Astrocyte of the spinal cord (primary cell): ENCODE results near the gene SNU13.
"Not testable (repeated sequence)": the region's sequence is repeated elsewhere in the genome, so short reads cannot be mapped to it uniquely, and the experiment has no call there.

Experiments used
- DNase-seq: peaks from one replicate; pipeline ENCODE4 v3.0.0; 2011; ENCODE audit warnings: low read depth, low spot score
- H3K4me3 ChIP-seq: 2 replicates; pipeline ENCODE4 v1.5.1; 2011; ENCODE audit warnings: low read depth, mild to moderate bottlenecking, low read length, moderate library complexity
- in situ Hi-C: cut with HindIII; loops from 2 replicates; pipeline ENCODE4 v1.10.0; 2017; ENCODE audit warnings: low sequenced_read_pairs
- TF ChIP-seq, protein P1 (sequence below): IDR thresholded peaks from 2 replicates; pipeline ENCODE4 v1.5.1; 2012; ENCODE audit warnings: low read depth, mild to moderate bottlenecking, low read length, inconsistent platforms

SNU13 gene

DNA sequence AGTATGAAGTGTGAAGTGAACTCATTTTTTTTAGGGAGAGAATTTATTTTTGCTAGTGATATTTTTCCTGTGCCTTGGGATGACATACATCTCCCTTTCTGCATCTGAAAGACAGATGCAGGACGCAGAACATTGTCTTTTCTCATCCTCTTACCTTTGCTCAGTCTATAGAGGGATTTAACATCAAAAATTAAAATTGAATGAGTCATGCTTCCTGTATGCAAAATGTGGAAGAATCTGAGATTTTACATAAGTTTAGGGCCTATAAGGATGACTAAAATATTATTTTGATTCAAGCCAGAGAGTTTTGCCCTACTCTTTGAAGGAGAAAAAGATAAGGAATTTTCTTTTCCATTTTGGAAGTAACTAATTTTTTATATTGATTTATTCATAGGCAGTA, 40.2 kb downstream of the SNU13 start:
- in situ Hi-C loops, result no loop called here
- DNase-seq, result no peak
- TF ChIP-seq, protein P1, sequence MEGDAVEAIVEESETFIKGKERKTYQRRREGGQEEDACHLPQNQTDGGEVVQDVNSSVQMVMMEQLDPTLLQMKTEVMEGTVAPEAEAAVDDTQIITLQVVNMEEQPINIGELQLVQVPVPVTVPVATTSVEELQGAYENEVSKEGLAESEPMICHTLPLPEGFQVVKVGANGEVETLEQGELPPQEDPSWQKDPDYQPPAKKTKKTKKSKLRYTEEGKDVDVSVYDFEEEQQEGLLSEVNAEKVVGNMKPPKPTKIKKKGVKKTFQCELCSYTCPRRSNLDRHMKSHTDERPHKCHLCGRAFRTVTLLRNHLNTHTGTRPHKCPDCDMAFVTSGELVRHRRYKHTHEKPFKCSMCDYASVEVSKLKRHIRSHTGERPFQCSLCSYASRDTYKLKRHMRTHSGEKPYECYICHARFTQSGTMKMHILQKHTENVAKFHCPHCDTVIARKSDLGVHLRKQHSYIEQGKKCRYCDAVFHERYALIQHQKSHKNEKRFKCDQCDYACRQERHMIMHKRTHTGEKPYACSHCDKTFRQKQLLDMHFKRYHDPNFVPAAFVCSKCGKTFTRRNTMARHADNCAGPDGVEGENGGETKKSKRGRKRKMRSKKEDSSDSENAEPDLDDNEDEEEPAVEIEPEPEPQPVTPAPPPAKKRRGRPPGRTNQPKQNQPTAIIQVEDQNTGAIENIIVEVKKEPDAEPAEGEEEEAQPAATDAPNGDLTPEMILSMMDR, result no peak
- H3K4me3 ChIP-seq, result no peak overlapping the region

DNA sequence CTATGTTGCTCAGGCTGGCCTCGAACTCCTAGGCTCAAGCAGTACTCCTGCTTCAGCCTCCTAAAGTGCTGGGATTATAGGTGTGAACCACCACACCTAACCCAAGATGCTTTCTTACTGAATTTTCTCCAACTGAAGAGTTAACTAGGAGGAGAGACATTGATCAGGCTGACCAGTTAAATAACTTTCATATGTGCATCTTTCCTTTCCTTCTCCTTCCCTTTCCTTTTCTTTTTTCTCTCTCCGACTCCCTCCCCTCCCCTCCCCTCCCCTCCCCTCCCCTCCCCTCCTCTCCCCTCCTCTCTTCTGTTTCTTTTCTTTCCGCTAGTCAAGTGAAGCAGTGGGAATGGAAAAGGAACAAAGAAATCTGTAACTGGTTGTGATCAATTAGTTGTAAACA, 40.9 kb downstream of the SNU13 start:
- TF ChIP-seq, protein P1, result no peak
- no peak for DNase-seq
- in situ Hi-C loops, result no loop called here
- no peak overlapping the region for H3K4me3 ChIP-seq

DNA sequence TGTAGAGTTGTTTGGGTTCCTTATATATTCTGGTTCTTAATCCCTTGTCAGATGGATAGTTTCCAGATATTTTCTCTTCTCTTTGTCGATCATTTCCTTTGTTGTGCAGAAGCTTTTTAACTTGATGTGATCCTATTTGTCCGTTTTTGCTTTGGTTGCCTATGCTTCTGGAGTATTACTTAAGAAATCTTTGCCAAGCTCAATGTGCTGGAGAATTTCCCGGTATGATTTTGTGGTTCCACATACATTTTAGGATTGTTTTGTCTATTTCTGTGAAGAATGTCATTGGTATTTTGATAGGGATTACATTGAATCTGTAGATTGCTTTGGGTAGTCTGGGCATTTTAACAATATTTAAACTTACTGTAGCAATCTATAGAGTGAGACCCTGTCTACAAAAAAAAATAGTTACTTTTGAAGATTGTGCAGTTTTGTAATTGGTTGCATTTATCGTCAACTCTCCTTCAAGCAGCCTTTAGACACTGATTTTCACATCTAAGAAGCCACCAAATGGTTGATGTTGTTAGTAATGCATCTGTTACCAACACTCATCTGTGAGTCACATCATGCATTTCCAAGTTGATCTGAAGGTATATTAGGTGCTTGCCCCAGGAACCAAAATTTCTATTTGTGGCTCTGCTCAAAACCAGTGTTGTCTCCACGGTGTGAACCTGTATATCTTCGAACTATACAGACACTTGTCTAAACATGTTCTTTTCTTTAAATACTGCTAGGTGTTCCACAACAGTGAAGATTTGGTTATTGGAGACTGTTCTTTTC, 46.1 kb downstream of the SNU13 start:
- no peak overlapping the region for H3K4me3 ChIP-seq
- TF ChIP-seq, protein P1, result no peak
- in situ Hi-C loops, result no loop called here
- no peak for DNase-seq

DNA sequence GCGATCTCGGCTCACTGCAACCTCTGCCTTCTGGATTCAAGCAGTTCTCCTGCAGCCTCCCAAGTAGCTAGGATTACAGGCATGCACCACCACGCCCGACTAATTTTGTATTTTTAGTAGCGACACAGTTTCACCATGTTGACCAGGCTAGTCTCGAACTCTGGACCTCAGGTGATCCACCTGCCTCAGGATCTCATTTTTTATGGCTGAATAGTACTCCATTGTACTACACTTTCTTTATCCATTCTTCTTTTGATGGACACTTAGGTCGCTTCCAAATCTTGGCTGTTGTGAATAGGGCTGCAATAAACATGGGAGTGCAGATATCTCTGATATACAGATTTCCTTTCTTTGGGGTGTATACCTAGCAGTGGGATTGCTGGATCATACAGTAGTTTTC, 46.8 kb downstream of the SNU13 start:
- no peak for DNase-seq
- H3K4me3 ChIP-seq, result no peak overlapping the region
- in situ Hi-C loops, result no loop called here
- TF ChIP-seq, protein P1, result no peak

DNA sequence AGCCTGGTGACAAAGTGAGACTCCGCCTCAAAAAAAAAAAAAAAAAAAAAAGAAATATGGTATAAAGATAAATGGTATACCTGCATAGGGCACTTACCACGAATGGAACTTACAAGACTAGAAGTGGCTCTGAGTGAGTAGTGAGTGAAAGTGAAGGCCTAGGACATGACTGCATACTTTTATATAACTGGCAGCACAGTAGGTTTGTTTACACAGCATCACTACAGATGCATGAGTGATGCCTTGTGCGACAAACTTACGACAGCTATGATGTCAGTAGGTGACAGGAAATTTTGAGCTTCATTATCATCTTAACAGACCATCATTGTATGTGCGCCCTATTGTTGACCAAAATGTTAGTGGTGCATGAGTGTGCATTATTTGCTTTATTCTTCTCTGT, 49.9 kb downstream of the SNU13 start:
- DNase-seq, result no peak
- TF ChIP-seq, protein P1, result no peak
- in situ Hi-C loops, result no loop called here

DNA sequence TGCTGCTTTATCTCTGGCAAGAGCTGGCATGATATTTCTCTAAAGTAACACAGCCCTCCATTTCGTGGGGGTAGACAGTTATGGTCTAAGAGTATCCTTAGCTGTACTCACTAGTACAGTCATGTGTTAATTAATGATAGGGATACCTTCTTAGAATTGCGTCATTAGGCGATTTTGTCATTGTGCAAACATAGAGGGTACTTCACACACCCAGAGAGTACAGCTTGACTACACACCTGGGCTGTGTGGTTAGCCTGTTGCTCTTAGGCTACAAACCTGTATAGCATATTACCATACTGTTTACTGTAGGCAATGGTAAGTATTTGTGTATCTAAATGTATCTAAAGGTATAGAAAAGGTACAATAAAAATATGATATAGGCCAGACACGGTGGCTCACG, 50.5 kb downstream of the SNU13 start:
- H3K4me3 ChIP-seq, result no peak overlapping the region
- no peak for DNase-seq
- TF ChIP-seq, protein P1, result no peak
- in situ Hi-C loops, result no loop called here

More for the DNA sequence above, 49.9 kb downstream of the SNU13 start:
- no peak overlapping the region for H3K4me3 ChIP-seq

DNA sequence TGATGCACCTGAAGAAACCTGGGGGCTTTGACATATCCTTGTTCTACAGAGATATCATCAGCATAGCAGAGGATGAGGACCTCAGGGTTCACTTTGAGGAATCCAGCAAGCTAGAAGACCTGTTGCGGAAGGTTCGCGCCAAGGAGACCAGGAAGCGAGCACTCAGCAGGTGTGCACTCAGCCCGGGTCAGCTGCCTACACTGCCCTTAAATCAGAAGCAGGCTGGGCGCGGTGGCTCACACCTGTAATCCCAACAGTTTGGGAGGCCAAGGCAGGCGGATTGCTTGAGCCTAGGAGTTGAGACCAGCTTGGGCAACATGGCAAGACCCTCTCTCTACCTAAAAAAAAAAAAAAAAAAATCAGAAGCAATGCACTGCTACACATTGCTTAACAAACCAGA, 51.0 kb downstream of the SNU13 start:
- DNase-seq, H3K4me3 ChIP-seq, in situ Hi-C loops: not testable (repeated sequence)
